ENCODE data around the gene SLC2A4RG. TPM values are rescaled to one million over a fixed set of nuclear protein-coding genes. Genes with fewer than 3 reads are reported as not detected.
"Not testable (repeated sequence)": the region's sequence is repeated elsewhere in the genome, so short reads cannot be mapped to it uniquely, and the experiment has no call there.

The SLC2A4RG gene
- total RNA-seq, 2 experiments from 2014 or later = 30.9 to 34.9 TPM

DNA sequence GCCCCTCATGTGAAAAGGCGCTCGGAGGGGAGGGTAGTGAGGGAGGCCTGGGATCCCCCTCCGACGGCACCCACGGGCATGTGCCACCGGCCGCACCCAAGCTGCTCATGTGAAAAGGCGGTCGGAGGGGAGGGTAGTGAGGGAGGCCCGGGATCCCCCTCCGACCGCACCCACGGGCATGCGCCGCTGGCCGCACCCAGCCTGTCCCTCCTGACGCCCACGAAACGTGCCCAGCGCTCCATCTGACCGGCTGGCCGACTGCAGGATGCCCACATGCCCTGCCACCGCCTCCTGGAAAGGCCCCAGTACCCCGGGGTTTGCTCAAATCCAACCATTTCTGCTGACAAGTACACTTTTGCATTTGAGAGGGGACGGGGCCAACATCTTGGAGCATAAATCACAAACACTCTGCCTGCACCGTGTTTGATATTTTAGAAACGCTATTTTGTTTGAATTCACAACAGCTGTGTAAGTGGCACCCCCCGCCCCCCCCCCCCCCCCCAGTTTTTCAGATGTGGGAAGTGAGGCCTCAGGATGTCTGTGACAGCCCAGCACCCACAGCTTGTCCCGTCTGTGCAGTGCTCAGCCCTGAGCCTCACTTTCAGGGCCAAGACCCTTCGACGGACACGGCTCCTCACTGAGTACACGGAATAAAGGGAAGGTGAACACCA is 34.1 kb downstream of the SLC2A4RG start:
- POLR2A ChIA-PET = no interaction called here
- Mint-ChIP-seq H3K4me3 (no peak overlapping the region), H3K4me1 (peaks cover 6% of the 10 kb centered on the region), H3K36me3 (ENCODE audit: low read depth) (no peaks in the 10 kb centered on the region), H3K27ac (no peak overlapping the region), H3K27me3 (no peaks in the 10 kb centered on the region), H3K9me3 (ENCODE audit: low read depth) (no peaks in the 10 kb centered on the region)
- CTCF ChIA-PET = interaction anchor here (0.6 to 3.8 kb wide), 4 partner anchors 10 to 559 kb away, joined by 3 to 12 read pairs (median 3); no protein-coding TSS in a partner anchor
- ATAC-seq (no peak), DNase-seq (no peak)
- intact Hi-C loops (cut with DNase I, micrococcal nuclease) = no loop called here

DNA sequence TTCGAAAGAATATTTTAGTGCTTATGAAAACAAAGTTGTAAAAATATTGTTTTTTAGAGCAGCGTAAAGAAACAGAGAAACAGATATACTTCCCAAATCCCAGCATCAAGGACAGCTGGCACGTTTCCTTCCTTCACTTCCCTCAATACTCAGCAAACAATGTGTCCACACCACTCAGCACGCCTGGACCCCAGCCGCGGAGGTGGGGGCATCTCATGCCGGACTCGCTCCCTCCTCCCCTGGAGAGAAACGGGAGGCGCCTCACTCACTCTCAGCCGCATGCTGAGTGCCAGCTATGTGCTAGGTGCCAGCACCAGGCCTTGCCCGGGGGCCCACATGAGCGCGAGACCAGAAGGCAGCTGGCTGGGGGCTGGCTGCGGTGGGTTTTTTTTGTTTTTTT is 34.7 kb downstream of the SLC2A4RG start:
- H3K4me1 Mint-ChIP-seq = peaks cover 6% of the 10 kb centered on the region
- DNase-seq = no peak
- peak overlapping the region; percentile 16 for H3K27ac Mint-ChIP-seq
- ChIA-PET CTCF (interaction anchor here (0.6 to 3.8 kb wide), 4 partner anchors 11 to 237 kb away, joined by 3 to 12 read pairs (median 3); partner anchors contain the start of gene PTK6), POLR2A (interaction anchor here (0.7 kb wide), 1 partner anchor 112 kb away, joined by 4 read pairs; no protein-coding TSS in a partner anchor)
- no peaks in the 10 kb centered on the region for H3K27me3 Mint-ChIP-seq
- H3K36me3 Mint-ChIP-seq (ENCODE audit: low read depth) = no peaks in the 10 kb centered on the region
- intact Hi-C loops (cut with DNase I, micrococcal nuclease) = no loop called here
- ATAC-seq = no peak
- no peaks in the 10 kb centered on the region for H3K9me3 Mint-ChIP-seq (ENCODE audit: low read depth)
- no peak overlapping the region for H3K4me3 Mint-ChIP-seq

DNA sequence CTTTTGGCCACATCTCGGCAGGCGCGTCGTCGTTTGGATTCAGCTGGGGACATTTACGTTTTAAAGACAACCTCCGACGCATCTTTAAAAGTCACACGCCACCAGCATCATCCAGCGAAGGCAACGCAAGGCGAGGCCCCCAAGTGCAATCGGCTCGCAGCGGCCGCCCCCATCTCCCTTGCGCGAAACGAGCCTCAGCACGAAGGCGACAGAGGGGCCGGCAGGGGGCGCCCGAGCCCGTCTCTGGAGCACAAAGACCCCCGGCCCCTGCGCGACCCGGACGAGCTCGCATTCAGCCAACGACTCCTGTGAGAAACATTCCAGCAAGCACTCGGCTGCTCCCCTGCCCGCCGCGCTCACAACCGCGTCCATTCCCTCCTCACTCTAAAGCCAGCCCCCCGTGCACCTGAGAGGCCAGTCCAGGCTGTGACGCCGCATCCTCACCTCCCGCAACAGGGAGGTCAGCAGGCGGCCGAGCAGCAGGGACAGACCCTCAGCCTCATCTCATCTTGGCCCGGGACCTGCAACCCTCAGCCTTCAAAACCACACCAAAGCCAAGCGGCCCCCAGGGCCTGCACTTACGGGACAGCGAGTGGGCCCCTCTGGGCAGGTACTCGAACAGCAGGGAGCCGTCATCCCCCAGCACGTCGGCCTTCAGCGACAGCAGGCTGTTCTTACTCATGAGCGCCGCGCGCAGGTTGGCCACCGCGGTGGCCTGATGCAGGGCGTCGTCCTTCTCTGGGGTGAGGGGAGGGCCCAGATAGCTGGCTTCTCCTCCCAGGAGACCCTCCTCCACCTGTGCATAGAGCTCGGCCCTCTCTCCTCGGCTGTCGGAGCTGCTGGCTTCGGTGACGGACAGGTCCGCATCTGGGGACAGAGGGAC is 35.8 kb downstream of the SLC2A4RG start:
- Mint-ChIP-seq H3K9me3 (ENCODE audit: low read depth) (no peaks in the 10 kb centered on the region), H3K27ac (no peak overlapping the region), H3K36me3 (ENCODE audit: low read depth) (no peaks in the 10 kb centered on the region), H3K4me3 (peak overlapping the region; percentile 28), H3K27me3 (no peaks in the 10 kb centered on the region), H3K4me1 (peaks cover 8% of the 10 kb centered on the region)
- CTCF ChIA-PET = interaction anchor here (0.6 to 3.8 kb wide), 7 partner anchors 10 to 238 kb away, joined by 3 to 12 read pairs (median 3); partner anchors contain the start of gene PTK6
- POLR2A ChIA-PET = interaction anchor here (0.5 to 0.7 kb wide), 2 partner anchors 62 to 113 kb away, joined by 3 to 4 read pairs; no protein-coding TSS in a partner anchor
- intact Hi-C loops (cut with DNase I, micrococcal nuclease) = loop anchor here in 1 of 2 experiments (1.0 kb wide), 1 partner anchor 199 kb away; no protein-coding TSS in a partner anchor
- peak; percentile 57 for ATAC-seq
- peak; percentile 69 for DNase-seq

DNA sequence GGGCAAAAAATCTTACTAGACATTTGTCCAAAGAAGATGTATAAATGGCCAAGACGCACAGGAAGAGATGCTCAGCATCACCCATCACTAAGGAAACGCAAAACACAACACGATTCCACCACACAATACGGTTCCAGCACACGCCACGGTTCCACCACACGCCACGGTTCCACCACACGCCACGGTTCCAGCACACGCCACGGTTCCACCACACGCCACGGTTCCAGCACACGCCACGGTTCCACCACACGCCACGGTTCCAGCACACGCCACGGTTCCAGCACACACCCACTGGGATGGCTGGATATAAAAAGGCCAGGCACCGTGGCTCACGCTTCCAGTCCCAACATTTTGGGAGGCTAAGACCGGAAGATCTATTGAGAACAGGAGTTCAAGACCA is 37.3 kb downstream of the SLC2A4RG start:
- CTCF ChIA-PET = interaction anchor here (3.8 kb wide), 1 partner anchor 8 kb away, joined by 12 read pairs; no protein-coding TSS in a partner anchor
- H3K9me3 Mint-ChIP-seq (ENCODE audit: low read depth); POLR2A ChIA-PET; H3K27ac Mint-ChIP-seq; DNase-seq; intact Hi-C loops (cut with DNase I, micrococcal nuclease); ATAC-seq; H3K4me3 Mint-ChIP-seq; H3K36me3 Mint-ChIP-seq (ENCODE audit: low read depth); H3K27me3 Mint-ChIP-seq: not testable (repeated sequence)
- H3K4me1 Mint-ChIP-seq = peaks cover 17% of the 10 kb centered on the region

DNA sequence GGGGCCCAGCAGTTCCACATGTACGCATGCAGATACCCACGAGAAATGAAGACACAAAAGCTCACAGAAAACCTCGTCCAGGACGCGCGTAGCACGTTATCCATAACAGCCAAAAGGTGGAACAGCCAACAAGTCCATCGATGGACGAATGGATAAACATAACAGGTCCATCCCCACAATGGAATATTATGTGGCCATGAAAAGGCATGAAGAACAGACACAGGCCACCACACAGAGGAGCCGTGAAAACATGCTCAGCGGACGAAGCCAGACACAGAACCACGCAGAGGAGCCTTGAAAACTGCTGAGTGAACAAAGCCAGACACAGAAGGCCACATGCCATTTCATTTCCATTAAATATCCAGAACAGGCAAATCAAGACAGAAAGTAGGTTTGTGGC is 38.0 kb downstream of the SLC2A4RG start:
- DNase-seq (no peak), ATAC-seq (no peak)
- Mint-ChIP-seq H3K4me1 (peaks cover 24% of the 10 kb centered on the region), H3K27ac (no peak overlapping the region), H3K9me3 (ENCODE audit: low read depth) (no peaks in the 10 kb centered on the region), H3K4me3 (no peak overlapping the region), H3K27me3 (no peaks in the 10 kb centered on the region), H3K36me3 (ENCODE audit: low read depth) (no peaks in the 10 kb centered on the region)
- ChIA-PET CTCF (interaction anchor here (0.9 to 3.8 kb wide), 3 partner anchors 8 to 180 kb away, joined by 3 to 12 read pairs (median 5); partner anchors contain the start of gene RTEL1), POLR2A (no interaction called here)
- intact Hi-C loops (cut with DNase I, micrococcal nuclease) = no loop called here

DNA sequence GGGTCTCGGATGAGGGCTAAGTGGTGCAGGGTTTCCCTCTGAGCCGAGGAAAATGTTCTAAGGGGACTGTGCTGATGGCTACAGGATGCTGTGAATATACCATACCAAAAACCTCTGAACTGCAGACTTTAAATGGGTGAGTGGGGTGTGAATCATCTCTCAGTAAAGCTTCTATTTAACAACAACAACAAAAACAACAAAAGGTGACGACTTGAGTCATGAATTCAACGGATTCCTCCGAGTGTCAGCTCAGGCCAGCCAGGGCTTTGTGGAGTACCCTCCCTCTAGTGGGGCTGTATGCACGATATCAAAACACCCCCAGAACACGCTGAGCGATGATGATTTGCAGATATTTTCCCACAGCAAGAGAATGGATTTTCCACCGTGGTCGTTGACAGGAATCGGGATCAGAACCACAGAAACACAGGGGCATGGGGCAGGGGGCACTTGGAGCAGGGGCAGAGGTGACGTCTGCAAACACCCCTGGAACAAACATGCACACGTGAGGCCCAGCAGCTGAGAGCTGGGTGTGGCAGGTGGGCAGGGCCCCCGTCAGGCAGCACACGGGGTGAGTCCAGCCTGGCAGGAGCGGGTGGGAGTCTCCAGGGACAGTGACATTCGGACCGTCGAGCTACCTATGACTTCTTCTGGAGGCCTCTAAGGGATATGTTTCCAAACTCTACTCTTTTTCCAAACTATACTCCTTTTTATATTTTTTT is 38.6 kb downstream of the SLC2A4RG start:
- Mint-ChIP-seq H3K9me3 (ENCODE audit: low read depth) (no peaks in the 10 kb centered on the region), H3K27me3 (no peaks in the 10 kb centered on the region), H3K27ac (no peak overlapping the region), H3K4me3 (no peak overlapping the region), H3K4me1 (peaks cover 26% of the 10 kb centered on the region), H3K36me3 (ENCODE audit: low read depth) (no peaks in the 10 kb centered on the region)
- intact Hi-C loops (cut with DNase I, micrococcal nuclease) = no loop called here
- POLR2A ChIA-PET = no interaction called here
- DNase-seq (no peak), ATAC-seq (no peak)
- CTCF ChIA-PET = interaction anchor here (0.9 to 1.0 kb wide), 3 partner anchors 15 to 179 kb away, joined by 3 to 5 read pairs (median 3); partner anchors contain the start of gene RTEL1

DNA sequence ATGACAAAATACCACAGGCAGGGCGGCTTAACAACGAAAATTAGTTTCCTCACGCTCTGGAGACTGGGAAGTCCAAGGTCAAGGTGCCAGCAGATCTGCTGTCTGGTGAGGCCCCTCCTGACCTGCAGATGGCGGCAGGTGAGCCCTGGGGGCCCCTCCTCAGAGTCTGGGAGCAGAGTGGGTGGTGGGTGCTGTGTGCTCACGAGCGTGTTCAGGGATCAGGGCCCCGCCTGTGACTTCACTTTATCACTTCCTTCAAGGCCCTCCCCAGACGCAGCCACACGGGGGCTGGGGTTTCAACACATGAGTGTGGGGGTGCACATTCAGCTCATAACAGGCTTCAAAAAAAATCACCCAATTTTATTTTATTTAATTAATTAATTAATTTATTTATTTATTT is 39.3 kb downstream of the SLC2A4RG start:
- intact Hi-C loops (cut with DNase I, micrococcal nuclease) = no loop called here
- H3K27ac Mint-ChIP-seq = no peak overlapping the region
- H3K4me1 Mint-ChIP-seq = peaks cover 26% of the 10 kb centered on the region
- no peaks in the 10 kb centered on the region for H3K27me3 Mint-ChIP-seq
- no peaks in the 10 kb centered on the region for H3K36me3 Mint-ChIP-seq (ENCODE audit: low read depth)
- DNase-seq (no peak), ATAC-seq (no peak)
- ChIA-PET CTCF (interaction anchor here (1.0 kb wide), 1 partner anchor 15 kb away, joined by 3 read pairs; no protein-coding TSS in a partner anchor), POLR2A (no interaction called here)
- no peaks in the 10 kb centered on the region for H3K9me3 Mint-ChIP-seq (ENCODE audit: low read depth)
- no peak overlapping the region for H3K4me3 Mint-ChIP-seq

DNA sequence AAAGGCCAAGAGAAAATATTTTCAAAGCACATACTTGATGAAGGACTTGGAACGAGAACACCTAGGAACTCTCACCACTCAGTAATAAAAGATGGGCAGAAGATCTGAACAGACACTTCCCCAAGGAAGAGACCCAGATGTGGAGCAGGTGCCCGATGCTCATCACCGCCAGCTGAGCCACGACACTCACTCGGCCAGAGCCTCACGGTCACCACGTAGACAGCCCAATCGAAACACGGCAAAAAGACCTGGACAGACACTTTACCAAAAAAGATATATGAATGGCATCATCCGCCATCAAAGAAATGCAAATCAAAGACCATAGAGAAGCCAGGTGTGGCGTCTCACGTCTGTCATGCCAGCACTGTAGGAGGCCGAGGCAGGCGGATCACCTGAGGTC is 41.6 kb downstream of the SLC2A4RG start:
- DNase-seq (no peak), ATAC-seq (no peak)
- H3K9me3 Mint-ChIP-seq (ENCODE audit: low read depth) = no peaks in the 10 kb centered on the region
- no peak overlapping the region for H3K4me3 Mint-ChIP-seq
- no peaks in the 10 kb centered on the region for H3K36me3 Mint-ChIP-seq (ENCODE audit: low read depth)
- H3K27ac Mint-ChIP-seq = peak overlapping the region; percentile 77
- no peaks in the 10 kb centered on the region for H3K27me3 Mint-ChIP-seq
- POLR2A ChIA-PET = no interaction called here
- peaks cover 19% of the 10 kb centered on the region for H3K4me1 Mint-ChIP-seq
- intact Hi-C loops (cut with DNase I, micrococcal nuclease) = loop anchor here in 1 of 2 experiments (5.0 kb wide), 1 partner anchor 74 kb away; the partner anchor contains the start of genes ARFRP1 and ZGPAT
- CTCF ChIA-PET = no interaction called here

DNA sequence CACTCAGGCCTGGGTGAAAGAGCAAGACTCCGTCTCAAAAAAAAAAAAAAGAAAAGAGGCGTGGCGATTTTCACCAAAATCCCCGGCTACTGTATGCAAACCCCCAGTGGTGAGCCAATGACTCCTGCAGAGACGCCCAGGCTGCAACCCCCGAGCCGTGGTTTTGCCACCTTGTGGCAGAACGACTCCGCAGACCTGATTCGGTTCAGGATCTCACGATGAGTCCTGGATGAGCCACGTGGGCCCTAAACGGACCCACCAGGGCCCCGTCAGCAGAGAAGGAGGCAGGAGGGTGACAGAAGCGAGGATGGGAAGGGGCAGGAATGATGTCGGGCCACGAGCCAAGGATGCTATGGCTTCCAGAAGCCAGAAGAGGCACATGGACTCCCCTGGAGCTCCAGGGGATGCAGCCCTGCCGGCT is 42.5 kb downstream of the SLC2A4RG start:
- no peaks in the 10 kb centered on the region for H3K36me3 Mint-ChIP-seq (ENCODE audit: low read depth)
- ATAC-seq (peak; percentile 94), DNase-seq (peak; percentile 84)
- peak overlapping the region; percentile 28 for H3K27ac Mint-ChIP-seq
- CTCF ChIA-PET = interaction anchor here (0.7 kb wide), 1 partner anchor 159 kb away, joined by 3 read pairs; no protein-coding TSS in a partner anchor
- peaks cover 19% of the 10 kb centered on the region for H3K4me1 Mint-ChIP-seq
- POLR2A ChIA-PET = no interaction called here
- H3K27me3 Mint-ChIP-seq = no peaks in the 10 kb centered on the region
- H3K4me3 Mint-ChIP-seq = no peak overlapping the region
- H3K9me3 Mint-ChIP-seq (ENCODE audit: low read depth) = no peaks in the 10 kb centered on the region
- intact Hi-C loops (cut with DNase I, micrococcal nuclease) = loop anchor here (1.0 to 5.0 kb wide), 3 partner anchors 75 to 244 kb away; partner anchors contain the start of genes ARFRP1 (in 2 of the 2) and ZGPAT (in 1 of the 2)

DNA sequence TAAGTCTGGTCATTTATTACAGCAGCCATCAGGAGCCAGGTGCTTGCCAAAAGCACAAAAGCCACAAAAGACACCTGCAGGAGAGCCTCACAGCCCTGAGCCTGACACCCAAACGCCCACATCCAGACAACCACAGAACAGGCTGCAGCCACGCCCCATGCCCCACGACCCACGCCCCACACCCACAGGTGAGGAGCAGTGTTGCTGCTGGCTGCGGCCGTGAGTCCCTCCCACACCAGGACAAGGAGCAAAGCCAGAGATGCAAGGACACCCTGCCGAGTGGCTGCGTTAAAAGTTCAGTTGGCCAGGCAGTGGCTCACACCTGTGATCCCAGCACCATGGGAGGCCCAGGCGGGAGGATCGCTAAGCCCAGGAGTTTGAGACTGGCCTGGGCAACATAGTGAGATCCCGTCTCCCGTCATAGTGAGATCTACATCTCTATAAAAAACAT is 43.0 kb downstream of the SLC2A4RG start:
- POLR2A ChIA-PET = no interaction called here
- no peak overlapping the region for H3K4me3 Mint-ChIP-seq
- CTCF ChIA-PET = interaction anchor here (0.7 kb wide), 1 partner anchor 159 kb away, joined by 3 read pairs; no protein-coding TSS in a partner anchor
- no peaks in the 10 kb centered on the region for H3K36me3 Mint-ChIP-seq (ENCODE audit: low read depth)
- no peak overlapping the region for H3K27ac Mint-ChIP-seq
- no peaks in the 10 kb centered on the region for H3K9me3 Mint-ChIP-seq (ENCODE audit: low read depth)
- intact Hi-C loops (cut with DNase I, micrococcal nuclease) = loop anchor here (1.0 to 5.0 kb wide), 3 partner anchors 75 to 244 kb away; partner anchors contain the start of genes ARFRP1 (in 2 of the 2) and ZGPAT (in 1 of the 2)
- ATAC-seq (peak; percentile 3), DNase-seq (peak; percentile 23)
- H3K27me3 Mint-ChIP-seq = no peaks in the 10 kb centered on the region
- peaks cover 19% of the 10 kb centered on the region for H3K4me1 Mint-ChIP-seq

All from activated CD4-positive, alpha-beta T cell treated with anti-CD3 and anti-CD28 coated beads for 36 hours (primary cell).